GM19099 (cell line): ENCODE data around the gene TTC28.

ENCODE experiments used
- POLR2A ChIP-seq: IDR thresholded peaks from 3 replicates; pipeline ENCODE4 v1.6.1; 2011; ENCODE audit warnings: low read depth; ENCODE audit not compliant: insufficient read length; ENCODE audit errors: extremely low read depth

The TTC28 gene

GRCh38 chr22:28369854-28370253, 309.8 kb downstream of the TTC28 start:
- no peak for TF ChIP-seq POLR2A

- TF ChIP-seq POLR2A, result no peak
Measured at GRCh38 chr22:28366856-28367255, 312.8 kb downstream of the TTC28 start.

GRCh38 chr22:28365371-28365770, 314.3 kb downstream of the TTC28 start:
- no peak for TF ChIP-seq POLR2A

DNA sequence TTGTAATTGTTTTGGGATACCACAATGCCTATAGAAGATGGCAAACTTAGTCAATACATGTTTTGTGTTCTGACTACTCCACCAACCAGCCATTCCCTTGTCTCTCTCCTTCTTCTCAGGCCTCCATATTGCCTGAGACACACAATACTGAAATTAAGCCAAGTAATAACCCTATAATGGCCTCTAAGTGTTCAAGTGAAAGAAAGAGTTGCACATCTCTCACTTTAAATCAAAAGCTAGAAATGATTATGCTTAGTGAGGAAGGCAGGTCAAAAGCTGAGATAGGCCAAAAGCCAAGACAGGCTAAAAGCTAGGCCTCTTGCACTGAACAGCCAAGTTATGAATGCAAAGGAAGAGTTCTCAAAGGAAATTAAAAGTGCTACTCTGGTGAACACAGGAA, 318.7 kb downstream of the TTC28 start:
- no peak for TF ChIP-seq POLR2A

- TF ChIP-seq POLR2A, result no peak
Measured at GRCh38 chr22:28358312-28358711, 321.3 kb downstream of the TTC28 start.

DNA sequence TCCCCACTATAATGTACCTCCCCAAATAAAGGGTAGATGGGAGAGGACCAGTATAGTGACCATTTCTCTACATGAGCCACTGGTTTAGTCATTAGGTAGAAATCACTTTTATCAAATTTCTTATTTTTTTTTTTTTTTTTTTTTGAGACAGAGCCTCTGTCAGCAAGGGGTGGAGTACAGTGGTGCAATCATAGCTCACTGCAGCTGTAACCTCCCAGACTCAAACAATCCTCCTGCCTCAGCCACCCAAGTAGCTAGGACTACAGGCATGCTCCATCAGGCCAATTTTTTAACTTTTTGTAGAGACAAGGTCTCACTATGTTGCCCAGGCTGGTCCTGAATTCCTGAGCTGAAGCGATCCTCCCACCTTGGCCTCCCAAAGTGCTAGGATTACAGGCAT, 322.4 kb downstream of the TTC28 start:
- TF ChIP-seq POLR2A, result no peak

DNA sequence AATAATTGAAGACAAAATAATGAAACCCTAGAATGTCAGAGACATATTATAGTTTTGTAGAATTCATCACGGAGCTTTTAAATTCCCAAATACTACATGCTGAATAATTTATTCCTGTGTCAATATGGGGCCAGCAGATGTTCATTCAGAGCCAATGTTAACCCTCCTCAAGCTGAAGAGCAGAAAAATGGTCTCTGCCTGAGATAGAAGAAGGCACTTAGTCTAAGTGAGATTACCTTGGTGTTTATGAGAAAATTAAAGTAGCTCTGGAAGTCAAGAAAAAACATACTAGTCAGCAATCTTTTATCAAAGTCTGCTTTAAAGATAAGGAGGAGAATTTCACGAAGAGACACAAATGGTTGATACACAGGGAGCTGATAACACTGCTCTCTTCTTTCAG, 328.2 kb downstream of the TTC28 start:
- TF ChIP-seq POLR2A, result no peak

DNA sequence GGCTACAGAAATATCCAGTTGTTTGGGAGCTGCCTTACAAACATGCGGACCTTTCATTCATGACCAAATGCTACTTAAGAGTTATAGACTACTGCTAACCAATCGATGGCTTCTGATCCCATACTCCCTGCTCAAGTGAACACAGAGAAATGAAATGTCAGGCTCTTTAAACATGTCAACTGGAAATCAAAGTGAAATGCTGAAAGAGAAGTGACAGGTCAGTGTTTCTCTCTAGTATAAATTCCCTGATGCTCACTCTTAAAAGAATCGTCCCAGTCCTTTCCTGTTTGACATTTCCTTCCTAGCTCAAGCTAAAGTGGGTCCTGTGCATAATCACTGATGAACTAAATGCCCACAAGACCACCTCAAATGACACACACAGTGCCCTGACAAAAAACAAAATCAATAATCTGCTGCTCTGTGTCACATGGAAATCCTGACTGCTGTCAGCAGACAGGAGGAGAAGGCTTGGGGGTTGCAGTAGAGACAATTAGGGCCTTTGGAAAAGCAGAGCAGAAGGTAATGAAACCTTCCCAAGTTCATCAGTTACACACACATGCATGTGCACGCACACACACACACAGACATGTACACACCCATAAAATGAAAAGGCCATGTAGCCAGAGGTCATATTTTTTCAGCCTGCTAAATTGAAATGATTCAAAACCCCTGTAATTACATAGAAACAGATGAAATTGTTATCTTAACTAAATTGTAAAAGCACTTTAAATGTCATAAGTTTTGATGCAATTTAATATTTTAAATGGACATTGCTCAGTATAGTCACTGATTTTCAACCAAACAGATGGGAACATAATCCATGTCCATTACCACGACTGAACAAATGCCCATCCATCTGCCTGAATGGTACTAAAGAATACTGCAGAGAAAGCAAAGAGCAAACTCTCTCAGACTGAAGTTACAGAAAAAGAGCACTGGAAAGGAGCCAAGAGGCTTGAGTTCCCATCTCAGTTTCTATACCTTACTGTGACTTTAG, 330.7 kb downstream of the TTC28 start:
- no peak for TF ChIP-seq POLR2A

- no peak for TF ChIP-seq POLR2A
Measured at GRCh38 chr22:28346308-28346707, 333.3 kb downstream of the TTC28 start.

GRCh38 chr22:28344918-28345703, 334.5 kb downstream of the TTC28 start:
- no peak for TF ChIP-seq POLR2A

GRCh38 chr22:28341001-28341400, 338.6 kb downstream of the TTC28 start:
- no peak for TF ChIP-seq POLR2A

DNA sequence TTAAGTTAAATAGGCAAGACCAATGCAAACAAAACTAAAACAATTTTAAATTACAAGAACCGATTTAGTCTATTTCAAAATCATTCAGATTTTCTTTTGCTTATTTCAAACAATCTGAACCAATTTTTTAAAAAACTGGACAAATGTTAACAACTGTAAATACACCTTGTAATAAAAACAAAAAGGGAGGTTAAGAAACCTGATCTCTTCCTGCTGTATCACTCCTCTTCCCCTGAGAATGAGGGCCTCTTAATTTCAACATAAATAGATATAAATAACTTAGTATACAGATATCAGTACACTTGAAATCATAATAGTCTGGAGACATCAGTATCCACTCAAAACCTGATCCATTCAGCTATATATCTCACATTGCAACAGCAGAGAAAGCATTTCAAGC, 346.6 kb downstream of the TTC28 start:
- no peak for TF ChIP-seq POLR2A

DNA sequence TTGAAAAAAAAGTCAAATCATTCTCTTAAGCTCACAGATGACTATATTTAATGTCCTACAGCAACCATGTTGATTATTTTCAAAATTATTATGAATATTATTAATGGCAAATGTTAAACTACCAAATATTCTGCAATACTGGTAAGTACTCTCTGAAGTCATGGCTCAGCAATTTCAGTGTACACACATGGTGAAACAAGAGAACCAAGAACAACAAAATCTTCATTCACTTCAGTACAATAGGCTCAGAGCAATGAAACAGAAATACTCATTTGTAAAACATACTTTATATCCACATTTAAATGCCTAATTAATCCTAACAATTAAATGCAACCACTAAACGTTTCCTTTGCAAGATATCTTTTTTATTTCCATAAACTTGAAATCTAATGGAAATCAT, 347.2 kb downstream of the TTC28 start:
- no peak for TF ChIP-seq POLR2A

GRCh38 chr22:28331695-28332094, 347.9 kb downstream of the TTC28 start:
- TF ChIP-seq POLR2A, result no peak

DNA sequence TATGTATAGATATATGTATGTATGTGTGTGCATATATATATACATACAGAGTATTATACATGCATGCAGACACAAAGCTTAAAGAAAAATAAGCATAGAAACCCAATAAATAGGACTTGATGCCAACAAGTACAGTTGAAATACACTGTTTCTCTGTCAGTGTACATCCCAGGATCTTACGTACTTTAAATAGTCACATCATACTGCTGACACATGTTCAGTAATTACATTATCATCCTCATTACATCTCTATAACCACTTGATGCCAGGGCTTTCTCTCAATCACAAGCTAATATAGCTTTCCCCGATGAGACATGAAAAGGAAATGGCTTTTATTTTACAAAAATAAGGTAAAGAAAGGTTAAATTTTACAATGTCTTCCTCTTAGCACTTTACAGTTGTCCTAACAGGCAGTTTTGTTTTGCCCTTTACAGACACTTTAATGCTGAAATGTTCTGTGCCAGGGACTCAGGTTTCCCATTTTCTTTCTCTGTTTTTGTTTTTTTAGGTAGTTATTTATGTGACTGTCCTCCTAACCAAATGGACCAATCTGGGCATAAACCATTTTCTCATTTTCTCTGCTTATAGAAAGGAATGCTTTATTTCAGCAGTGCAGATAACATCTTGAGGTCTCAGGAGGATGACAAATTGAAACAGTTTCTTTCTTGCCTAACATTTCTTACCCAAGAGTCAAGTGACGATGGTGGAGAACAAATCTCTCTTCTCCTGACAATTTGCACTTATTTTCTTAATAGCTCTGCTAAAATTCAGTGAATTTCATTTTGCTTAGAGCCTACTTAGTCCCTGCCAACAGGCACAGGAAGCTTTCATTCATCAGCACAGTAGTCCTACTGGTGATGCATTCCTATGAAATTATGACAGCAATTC, 350.2 kb downstream of the TTC28 start:
- no peak for TF ChIP-seq POLR2A
